Measurements from ENCODE around the gene C1orf174. TPM values are rescaled to one million over a fixed set of nuclear protein-coding genes. Genes with fewer than 3 reads are reported as not detected.
"Not testable (repeated sequence)": the region's sequence is repeated elsewhere in the genome, so short reads cannot be mapped to it uniquely, and the experiment has no call there.

The C1orf174 gene
- polyA plus RNA-seq, 3 donors, result 24.7 to 33.3 (median 29.1) TPM

DNA sequence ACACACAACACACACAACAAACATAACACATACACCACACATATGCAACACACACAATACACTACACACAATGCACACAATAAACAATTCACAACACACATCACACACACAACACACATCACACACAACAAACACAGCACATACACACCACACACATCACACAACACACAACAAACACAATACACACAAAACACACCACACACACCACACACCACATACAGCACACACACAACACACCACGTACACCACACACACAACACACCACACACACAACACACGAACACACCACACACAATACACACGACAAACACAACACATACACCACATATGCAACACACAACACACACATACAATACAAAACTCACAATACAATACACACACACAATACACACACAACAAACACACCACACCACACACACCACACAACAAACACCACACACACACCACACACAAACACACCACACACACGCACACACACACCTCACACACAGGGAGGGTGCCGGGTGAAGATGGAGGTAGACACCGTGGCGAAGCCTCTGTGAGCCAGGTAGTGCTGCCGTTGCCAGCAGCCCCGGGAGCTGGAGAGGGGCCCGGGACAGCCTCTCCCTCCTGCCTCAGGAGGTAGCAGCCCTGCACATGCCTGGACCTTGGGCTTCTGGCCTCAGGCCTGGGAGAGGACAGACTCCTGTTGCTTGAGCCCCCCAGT, 30.4 kb upstream of the C1orf174 start:
- no peak for DNase-seq

DNA sequence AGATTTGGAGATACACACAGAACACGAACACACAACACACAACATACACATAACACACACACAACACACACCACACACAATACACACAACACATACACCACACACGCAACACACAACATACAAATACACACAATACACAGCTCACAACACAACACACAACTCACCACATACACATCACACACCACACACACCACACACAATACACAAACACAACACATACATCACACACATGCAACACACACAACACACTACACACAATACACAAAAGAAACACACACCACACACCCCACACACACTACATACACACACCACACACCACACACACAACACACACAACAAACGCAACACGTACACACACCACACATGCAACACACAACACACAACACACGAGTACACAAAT, 29.1 kb upstream of the C1orf174 start:
- DNase-seq, result no peak

DNA sequence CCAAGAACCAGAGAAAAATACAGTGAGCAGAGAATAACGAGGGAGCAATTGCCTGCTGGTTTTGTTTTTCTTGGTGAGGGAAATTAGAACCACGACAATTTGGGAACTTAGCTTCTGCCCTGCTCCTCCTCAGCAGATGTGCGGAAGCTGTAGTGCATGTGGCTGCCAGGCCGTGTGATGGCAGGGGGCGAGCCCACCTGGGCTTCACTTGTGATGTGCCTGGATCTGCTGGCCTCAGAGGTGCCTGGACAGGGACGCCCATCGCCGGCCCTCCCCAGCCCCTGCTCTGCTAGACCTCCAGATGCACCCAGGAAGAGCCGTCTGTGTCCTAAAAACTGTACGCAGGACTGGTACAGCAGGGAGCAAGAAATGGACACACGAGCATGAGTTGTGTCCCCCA, 28.5 kb upstream of the C1orf174 start:
- DNase-seq, result no peak

DNA sequence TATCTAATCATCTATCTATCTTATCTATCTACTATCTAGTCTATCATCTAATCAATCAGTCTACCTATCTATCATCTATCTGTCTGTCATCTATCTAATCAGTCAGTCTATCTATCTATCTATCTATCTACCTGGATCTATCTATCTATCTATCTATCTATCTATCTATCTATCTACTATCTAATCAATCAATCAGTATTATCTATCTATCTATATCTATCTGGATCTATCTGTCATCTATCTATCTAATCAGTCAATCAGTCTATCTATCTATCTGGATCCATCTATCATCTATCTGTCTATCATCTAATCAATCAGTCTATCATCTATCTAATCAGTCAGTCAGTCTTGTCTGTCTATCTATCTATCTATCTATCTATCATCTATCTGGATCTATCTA, 26.9 kb upstream of the C1orf174 start:
- DNase-seq, result no peak

DNA sequence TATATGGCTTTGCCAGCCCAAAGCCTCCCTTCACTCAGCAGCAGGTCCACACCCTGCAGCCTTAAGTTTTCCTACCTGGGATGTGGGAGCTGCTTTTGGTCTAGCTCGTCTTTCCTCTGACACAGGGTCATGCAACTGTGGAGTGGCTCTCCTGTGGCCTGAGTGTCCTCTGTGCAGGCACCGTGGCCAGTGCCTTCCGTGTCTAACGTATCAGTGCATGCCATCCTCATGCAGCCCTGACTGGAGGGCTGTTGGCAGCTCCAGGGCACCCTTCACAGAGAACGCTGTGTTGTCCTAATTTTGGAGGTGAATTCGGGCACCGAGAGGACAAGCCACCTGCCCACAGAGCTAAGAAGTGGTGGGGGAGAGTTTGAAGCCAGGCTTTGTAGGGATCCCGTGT, 25.7 kb upstream of the C1orf174 start:
- DNase-seq, result no peak

DNA sequence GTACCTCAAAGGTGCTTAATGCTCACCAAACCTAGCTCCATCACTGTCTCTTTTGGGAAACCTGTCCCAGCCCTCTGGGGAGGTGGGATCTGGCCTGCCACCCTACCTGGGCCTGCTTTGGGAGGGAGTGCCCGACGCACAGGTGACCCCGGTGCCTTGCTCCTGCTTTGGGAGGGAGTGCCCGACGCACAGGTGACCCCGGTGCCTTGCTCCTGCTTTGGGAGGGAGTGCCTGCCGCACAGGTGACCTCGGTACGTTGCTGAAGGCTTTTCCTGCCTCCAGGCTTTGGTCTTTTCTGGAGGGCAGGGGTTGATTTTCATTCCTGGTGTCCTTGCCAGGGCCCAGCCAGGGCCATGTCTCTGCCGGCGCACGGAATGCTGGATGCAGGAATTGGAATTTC, 25.2 kb upstream of the C1orf174 start:
- no peak for DNase-seq

DNA sequence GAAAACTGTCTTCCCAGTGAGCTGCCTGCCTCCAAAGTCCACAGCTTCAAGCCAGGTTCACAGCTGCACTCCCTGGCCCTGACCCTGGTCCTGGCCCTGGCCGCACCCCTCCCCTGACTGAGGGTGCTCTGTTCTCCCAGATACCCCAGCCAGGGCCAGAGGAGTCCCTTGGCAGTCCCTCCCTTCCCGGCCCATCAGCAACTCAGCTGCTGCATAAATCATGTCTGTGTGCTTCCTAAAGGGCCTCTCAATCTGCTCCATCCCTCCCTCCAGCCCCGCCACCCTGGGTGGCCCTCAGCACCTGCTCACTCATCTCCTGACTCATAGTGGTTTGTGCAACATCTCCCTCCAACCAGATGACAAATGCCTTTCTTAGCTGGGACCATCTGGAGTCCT, 24.8 kb upstream of the C1orf174 start:
- DNase-seq, result no peak

DNA sequence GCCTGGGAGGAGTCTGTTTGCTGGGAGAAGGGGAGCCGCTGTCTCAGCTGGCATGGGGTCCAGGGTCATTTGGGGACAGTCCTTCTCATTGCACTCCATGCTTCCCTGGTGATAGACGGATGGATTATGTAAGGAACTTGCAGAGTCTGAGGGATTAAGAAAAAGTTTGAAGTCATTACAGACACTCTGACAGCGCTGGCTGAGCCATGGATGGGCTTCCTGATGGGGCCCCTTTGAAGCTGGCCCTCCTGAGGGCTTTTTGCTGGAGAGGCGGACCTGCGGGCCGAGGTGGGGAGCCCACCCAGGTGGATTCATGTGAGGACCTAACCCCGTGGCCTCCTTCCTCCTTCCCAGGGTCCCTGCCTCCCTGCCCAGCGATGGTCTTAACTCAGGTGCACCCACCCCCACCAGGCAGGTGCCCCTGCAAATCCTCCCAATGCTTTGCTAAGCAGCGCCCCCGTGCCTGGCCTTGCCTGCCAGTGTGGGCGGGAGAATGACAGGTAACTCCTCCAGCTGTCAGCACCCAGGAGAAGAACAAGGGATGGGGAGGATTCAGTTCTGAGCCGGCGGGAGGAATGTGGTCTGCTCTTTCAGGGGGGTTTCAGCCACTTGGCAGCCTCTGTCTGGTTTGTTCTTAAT, 24.2 kb upstream of the C1orf174 start:
- no peak for DNase-seq

DNA sequence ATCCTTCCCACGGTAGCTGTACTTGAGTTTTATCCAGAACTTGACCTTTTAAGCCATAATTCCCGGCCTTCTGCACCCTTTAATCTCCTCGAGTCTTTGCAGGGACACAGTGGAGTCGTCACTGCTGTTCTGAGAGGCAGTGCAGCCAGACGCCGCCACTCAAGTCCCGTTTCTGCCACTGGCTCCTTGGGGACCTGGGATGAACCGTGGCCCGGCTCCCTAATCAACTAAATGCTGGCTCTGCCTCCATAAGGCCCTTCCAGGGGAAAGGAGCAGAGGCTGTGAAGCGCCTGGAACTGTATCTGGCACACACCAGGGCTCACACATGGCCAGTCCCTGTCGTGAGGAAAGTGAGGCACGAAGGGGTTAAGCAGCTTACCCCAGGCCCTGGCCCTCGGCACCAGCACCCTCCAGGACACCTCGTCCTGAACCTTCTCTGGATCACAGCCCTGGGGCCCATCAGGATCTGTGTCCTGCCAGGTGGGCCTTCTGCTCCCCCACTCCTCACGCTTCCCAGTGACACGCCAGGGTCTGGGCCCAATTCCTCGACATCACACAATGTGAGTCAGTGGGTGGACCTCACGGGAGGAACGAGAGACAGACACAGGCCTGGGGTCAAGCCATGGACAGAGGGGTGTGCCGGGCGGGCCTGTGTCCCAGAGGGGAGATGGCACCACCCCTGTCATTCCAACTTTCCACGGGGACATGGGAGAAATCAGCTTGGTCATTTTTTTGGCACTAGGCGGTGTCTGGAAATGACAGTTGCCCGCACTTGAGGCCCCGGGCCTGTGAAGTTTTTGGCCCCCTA, 23.5 kb upstream of the C1orf174 start:
- no peak for DNase-seq

DNA sequence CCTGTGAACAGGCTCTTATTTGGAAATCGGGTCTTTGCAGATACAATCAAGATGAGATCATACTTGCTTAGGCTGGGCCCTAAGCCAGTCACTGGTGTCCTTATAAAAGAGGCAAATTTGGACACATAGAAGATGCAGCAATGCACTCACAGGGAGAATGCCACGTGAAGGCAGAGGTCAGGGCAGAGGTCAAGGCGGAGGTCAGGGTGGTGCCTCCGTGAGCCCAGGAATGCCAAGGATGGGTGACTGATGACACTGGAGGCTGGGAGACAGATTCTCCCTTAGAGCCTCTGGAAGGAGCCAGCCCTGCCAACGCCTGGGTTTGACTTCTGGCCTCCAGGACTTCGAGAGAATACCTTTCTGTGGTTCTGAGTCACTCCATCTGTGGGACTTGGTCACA, 22.8 kb upstream of the C1orf174 start:
- DNase-seq, result no peak

DNA sequence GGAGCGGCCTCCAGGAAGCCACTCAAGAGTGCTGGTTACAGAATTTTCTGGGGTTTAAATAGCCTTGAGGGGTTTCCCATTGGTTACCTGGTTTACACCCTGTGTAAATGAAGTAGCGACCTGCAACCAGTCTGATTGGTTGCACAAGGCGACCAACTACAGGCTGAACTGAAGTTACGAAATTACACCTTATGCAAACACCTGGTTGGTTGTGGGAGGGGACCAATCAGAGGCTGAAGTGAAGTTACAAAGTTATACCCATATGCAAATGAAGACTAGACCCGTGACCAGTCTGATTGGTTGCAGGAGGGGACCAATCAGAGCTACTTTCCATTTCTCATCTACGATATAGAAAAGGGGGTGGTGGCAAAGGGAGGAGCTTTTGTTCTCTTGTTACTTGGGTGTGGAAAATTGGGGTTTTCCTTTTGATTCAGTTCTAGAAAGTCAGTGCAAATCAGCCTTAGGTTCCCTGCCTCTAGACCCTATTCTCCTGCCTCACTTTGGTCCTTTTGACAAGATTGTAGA, 22.2 kb upstream of the C1orf174 start:
- no peak for DNase-seq

DNA sequence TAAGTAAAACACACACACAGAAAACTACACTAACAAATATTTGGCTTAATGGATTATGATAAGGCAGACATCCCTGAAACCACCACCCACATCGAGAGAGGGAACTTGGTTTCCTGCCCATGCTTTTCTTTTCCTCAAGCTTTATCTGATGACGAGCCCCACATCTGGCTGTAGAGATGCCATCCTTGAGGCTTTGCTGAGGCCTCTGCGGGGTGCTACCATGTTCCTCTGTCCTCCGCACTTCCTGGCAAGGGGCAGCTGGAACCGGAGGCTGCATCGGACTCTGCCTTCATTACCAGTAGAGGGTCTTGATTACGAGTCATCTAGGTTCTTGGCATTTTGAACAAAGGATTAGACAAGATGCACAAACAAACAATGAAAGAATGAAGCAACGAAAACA, 21.7 kb upstream of the C1orf174 start:
- DNase-seq, result no peak

DNA sequence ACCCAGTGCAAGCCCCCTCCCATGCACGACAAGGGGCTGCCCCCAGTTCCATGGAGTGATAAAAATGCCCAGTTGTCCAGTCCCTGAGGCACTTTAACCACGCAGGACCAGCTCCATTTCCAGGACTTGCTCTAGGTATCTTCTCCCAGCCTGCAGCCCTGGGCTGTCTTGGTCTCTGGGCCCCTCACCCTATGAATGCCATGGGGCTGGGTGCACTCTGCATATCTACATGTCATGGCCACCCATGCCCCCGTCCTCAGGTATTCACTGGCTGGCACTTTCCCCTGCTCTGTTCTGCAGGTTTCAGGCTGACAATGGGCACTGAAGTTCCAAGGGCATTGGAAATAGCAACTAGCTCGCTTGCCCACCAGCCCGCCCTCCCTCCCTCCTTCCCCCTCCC, 19.6 kb upstream of the C1orf174 start:
- no peak for DNase-seq

DNA sequence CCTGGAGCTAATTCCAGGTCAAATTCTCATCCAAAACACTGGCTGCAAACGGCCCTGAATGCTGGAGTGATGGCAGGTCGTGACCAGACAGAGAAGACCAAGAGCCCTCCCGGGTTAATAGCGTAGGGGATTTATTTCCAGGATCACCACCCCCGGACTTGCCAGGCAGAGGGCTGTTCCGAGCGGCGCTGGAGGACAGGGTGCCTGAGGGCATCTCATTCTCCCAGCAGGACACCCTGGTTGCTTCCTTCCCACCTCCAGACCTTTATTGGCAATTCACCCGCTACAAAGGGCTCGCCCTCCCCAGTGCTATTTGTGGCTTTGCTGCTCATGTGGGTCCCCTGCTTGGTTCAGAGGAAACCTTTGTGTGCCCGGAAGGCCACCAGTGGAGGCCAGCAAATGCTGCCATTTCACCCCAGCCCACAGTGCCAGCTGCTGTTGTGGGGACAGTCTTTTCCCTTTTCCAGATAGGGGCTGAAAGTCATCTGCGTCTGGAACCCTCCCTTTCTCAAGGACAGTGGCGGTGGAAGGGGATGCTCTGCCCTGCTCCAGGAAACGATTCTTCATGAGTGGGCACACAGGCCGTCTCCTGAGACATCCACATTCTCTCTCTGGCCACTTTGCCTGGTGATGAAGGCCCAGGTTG, 19.0 kb upstream of the C1orf174 start:
- DNase-seq, result no peak

DNA sequence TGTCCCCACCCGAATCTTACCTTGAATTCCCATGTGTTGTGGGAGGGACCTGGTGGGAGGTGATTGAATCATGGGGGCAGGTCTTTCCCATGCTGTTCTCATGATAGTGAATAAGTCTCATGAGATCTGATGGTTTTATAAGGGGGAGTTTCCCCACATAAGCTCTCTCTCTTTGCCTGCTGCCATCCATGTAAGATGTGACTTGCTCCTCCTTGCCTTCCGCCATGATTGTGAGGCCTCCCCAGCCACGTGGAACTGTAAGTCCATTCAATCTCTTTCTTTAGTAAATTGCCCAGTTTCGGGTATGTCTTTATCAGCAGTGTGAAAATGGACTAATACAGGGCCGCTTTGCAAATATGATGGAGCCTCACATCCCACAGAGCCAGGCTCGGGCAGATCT, 18.3 kb upstream of the C1orf174 start:
- DNase-seq, result not testable (repeated sequence)

DNA sequence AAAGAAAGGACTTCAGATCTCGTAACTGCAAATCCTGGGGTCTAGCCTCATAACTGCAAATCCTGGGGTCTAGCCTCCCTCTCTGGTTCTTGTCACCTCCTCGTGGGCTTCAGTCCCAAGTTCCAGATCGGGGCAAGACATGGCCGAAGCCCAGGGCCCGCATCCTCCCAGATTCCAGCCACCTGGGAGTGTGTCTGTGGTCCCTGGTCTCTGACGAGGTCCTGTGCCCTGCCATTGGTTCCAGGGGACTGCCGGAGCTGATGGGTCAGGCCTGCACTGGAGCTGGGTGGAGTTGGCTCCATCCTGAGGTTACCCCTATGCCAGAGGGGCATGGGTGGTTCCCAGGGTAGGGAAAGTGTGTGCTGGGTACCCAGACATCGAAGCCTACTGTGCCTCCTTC, 17.7 kb upstream of the C1orf174 start:
- no peak for DNase-seq

DNA sequence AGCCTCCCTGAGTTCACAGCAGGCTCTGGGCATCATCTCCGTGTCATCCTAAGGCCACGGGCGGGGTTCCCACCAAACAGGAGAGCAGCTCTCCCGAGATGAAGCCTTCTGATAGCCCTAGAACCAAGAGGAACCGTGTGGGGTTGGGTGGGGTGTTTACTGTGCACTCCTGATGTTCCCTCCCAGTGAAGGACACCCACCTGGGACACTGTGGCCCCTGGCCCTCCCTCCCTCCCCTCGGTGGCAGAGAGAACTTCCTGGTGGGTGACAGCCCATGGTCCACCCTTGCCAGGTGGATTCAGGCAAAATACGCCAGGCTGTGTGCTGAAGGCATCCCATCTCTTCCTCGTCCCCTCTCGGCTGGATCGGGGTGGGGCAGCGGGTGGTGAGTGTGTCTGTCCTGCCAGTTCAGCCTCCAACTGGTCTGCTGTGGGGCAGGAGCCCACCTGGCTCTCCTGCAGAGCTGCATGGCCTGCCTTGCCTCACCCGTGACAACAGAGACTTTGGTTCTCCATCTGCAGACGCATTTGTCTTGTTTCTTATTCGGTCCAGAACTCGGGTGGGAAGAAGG, 15.6 kb upstream of the C1orf174 start:
- no peak for DNase-seq

DNA sequence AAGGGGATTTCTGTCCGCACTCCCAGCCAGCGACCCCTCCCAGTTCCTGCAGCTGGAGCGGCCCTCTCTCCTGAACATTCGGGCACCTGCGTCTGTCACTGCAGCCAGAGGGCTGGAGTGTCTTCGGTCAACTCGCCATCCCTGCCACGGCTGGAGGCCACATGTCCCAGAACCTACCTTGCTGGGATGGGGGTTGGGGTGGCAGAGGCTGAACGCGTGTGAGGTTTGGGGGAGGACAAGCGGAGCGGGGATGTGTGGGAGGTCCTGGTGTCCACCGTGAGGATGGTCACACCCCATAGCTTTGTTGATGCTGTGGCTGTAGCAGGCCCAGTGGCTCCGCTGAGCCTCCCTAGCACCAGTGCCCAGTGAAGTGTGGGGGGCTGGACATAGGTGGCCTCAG, 14.8 kb upstream of the C1orf174 start:
- no peak for DNase-seq

DNA sequence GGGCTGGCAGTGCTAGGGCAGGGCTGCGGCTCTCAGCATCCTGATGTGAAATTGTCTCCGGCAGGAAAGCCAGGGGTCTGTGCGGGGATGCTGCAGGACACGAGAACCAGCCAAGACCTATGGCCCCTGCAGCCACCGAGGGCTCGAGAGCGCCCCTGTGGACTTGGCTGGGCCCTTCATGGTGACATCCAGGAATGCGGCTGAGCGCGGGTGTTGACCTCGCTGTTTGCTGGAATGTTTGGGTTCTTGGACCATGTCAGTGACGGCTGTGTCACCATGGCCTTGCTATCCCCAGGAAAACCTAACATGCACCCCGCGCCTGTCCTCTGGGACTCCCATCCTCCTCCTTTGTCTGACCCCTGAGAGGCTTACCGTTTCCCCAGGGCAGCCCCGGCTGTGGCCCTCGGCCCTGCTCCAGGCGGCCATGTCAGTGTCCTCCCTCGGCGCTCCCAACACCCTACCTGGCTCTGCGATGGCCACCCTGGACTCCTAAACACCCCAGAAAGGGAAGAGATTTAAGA, 14.3 kb upstream of the C1orf174 start:
- no peak for DNase-seq

DNA sequence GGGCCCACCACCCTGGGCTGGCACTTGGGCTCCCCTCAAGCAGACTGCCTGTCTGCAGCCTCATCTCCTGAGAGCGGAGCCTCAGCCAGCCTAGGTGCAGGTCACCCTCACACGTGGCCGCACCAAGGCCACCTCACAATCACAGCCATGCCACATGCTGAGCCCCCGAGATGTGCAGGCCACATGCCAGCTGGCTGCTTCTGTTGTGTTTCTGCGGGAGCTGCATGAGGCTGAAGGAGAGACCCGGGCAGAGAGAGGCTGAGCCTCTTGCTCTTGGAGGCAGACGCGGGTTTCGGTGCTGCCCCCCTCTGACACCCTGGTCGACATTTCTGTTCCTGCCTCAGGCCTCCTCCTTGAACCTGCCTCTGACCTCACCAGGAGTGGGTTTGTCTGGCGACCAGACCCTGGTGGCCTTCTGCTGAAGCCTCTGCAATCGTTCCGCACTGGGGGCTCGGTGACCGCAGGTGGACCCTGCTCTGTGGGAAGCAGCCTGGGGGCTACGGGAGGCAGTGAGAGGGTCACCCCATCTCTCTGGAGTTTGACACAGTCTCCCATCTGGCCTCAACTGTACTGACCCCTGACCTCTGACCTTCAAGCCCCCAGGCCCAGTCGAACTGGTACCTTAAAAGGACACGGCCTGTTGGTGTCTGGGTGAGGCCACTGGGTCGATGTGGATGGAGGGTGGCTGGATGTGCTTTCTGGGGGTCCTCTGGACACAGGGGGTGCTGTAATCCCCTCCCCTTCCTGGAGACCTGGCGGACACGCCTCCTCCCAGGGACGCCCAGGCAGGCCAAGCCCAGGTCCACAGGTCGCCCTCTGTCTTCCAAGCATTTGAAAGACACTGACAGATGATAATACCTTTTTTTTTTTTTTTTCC, 13.0 kb upstream of the C1orf174 start:
- no peak for DNase-seq
